ENCODE data around the gene PSMD6. TPM values are rescaled to one million over a fixed set of nuclear protein-coding genes. Genes with fewer than 3 reads are reported as not detected.

PSMD6 gene
- total RNA-seq, 1 donor from 2014 or later, result 86.7 TPM

- DNase-seq (ENCODE audit: extremely low read depth, low read depth, low spot score), result no peak
Measured at GRCh38 chr3:63963496-63963895, 59.8 kb downstream of the PSMD6 start.

GRCh38 chr3:63961891-63962290 is 61.4 kb downstream of the PSMD6 start:
- DNase-seq (ENCODE audit: extremely low read depth, low read depth, low spot score), result no peak

Other genes with a start within 250 kb of the PSMD6 start
- gene C3orf49, start 204.2 kb downstream of the PSMD6 start, total RNA-seq, result not detected in 2 replicates
- gene THOC7, start 159.7 kb downstream of the PSMD6 start, total RNA-seq, result 58.3 and 59.1 TPM in 2 replicates
- 8.7 and 21.0 TPM in 2 replicates for gene ATXN7, start 159.6 kb downstream of the PSMD6 start, total RNA-seq
- not detected in 2 replicates for gene SCAANT1, start 111.1 kb downstream of the PSMD6 start, total RNA-seq
- gene PRICKLE2, start 202.0 kb upstream of the PSMD6 start, total RNA-seq, result 3.1 and 7.4 TPM in 2 replicates

Measured in glomerular endothelial cell (primary cell).